HG03571 (cell line): ENCODE results near the gene CDC37.
"Not testable (repeated sequence)": the region's sequence is repeated elsewhere in the genome, so short reads cannot be mapped to it uniquely, and the experiment has no call there.

ENCODE experiments used
- ATAC-seq: cut with Tn5 transposase; IDR thresholded peaks from one replicate; pipeline ENCODE4 v1.9.1; 2021; ENCODE audit not compliant: unreplicated experiment

CDC37 gene

DNA sequence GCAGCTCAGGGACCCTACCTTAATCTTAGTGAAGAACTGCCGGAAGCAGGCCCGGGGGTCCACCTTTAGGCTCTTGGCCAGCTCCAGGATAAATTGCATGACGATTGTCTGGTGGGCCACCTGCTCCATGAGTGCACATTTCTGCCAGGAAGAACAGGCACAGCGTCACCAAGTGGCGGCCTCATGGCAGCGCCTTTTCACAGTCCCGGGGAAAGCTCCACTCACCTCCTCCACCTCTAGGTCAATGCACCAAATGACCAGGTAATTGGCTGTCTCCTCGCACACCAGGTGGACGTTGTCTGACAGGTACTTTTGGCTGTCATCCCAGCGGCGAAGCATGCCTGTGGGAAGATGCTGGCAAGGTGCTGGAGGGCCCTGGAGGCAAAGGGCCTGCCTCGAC is 8.3 kb downstream of the CDC37 start:
- ATAC-seq, result no peak

DNA sequence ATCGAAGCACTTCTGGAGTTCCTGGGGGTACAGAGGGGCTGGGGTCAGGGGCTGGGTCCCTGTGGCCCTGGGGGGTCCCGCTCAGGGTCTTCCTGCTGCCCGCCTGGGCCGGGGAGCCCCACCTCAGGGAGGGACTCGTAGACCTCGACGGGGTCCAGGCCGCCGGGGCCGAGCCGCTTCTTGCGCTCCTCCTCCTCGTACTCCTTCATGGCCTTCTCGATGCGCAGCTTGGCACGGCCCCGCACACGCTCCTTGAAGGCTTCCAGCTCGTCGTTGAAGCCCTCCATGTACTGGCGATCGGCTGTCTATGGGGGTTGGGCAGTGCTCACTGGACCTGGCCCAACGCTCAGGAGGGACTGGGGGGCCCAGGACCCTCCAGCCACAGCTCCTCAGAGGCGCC is 10.2 kb downstream of the CDC37 start:
- ATAC-seq, result no peak

GRCh38 chr19:10392120-10392519 is 11.2 kb downstream of the CDC37 start:
- ATAC-seq, result no peak

GRCh38 chr19:10390652-10391286 is 12.6 kb downstream of the CDC37 start:
- ATAC-seq, result no peak

DNA sequence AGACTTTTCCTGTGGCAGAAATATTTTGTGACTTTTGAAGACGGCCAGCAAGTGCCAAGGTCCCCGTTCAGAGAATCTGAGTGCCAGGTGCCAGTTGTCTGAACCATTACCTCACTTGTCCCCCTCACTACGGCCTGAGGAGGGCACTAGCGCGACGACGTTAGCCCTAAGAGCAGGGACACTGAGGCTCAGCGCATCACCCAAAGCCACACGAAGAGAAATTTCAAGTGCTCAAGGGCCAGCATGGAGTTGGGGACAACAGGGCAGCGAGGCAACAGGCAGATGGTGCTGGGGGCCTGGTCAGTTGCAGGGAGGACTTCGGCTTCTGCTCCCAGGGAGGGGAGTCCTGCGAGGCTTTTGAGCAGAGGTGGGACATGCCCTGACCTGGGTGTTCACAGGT is 13.5 kb downstream of the CDC37 start:
- no peak for ATAC-seq

GRCh38 chr19:10388957-10389356 is 14.4 kb downstream of the CDC37 start:
- ATAC-seq, result no peak

DNA sequence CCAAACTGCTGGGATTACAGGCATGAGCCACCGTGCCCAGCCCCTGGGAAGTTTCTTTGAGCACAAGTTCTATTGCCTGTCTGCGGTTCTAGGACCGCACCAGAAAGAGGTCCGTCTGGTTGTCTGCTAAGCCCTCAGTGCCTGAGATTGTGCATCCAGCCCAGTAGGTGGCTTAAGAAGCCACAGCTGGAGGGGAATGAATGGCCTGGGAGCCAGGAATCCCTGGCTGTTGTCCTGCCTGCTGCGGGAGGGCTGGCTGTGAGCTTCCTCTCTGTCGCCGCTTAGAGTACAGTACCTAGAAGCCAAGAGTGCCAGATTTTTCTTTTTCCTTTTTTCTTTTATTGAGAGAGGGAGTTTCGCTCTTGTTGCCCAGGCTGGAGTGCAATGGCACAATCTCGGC is 18.8 kb downstream of the CDC37 start:
- ATAC-seq, result no peak

DNA sequence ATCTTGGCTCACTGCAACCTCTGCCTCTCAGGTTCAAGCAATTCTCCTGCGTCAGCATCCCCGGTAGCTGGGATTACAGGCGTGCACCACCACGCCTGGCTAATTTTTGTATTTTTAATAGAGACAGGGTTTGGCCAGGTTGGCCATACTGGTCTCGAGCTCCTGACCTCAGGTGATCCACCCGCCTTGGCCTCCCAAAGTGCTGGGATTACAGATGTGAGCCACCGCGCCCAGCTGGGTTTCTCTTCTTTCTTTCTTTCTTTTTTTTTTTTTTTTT is 20.2 kb downstream of the CDC37 start:
- not testable (repeated sequence) for ATAC-seq

- ATAC-seq, result peak; percentile 84
Measured at GRCh38 chr19:10380313-10381102, 22.8 kb downstream of the CDC37 start, which contains the start of gene TYK2. TSS of gene TYK2 (minus strand) at chr19:10380572. CDS start at chr19:10378406, 2,166 bp downstream.

GRCh38 chr19:10379880-10380312 is 23.4 kb downstream of the CDC37 start:
- ATAC-seq, result no peak

GRCh38 chr19:10378124-10378523 is 25.2 kb downstream of the CDC37 start:
- no peak for ATAC-seq

- ATAC-seq, result not testable (repeated sequence)
Measured at GRCh38 chr19:10377140-10377640, 26.2 kb downstream of the CDC37 start.

GRCh38 chr19:10374931-10375330 is 28.4 kb downstream of the CDC37 start:
- ATAC-seq, result no peak

DNA sequence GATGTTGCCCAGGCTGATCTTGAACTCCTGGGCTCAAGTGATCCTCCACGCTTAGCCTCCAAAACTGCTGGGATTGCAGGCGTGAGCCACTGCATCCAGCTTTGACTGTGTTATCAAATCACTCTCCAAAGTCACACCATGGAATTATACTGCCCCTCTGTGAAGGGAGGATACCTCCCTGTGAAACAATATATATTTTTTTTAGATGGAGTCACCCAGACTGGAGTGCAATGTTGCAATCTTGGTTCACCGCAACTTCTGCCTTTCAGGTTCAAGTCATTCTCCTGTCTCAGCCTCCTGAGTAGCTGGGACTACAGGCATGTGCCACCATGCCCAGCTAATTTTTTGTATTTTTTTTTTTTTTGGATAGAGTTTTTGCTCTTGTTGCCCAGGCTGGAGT is 30.7 kb downstream of the CDC37 start:
- no peak for ATAC-seq

DNA sequence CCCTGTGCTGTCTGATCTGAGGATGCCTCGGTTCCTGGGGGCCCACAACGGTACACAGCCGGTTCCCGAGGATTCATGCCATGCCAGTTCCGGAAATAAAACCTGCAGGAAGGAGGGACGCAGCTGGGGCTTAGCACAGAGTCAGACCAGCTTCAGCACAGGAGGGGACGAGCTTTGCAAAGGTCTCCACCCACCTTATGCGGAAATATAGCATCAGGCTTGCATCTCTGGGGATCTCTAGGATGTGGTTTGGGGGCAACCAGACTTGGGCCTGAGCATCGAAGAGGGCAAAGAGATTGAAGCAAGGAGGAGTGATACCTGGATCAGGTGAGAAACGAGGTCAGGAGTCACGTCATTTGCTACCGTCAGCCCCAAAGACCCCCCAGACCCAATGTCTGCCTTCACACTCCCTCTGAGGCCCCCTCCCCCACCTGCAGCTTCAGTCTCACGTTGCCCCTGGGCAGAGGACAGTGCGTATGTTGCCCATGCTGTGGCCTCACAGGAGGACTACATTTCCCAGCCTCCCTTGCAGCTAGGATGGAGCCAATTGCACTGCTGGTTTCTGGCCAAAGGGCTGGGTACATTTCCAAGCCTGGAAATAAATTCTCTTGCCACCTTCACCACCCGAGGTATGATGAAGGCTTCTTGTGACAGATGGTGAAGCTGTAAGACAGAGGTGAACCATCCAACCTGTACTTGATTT is 35.1 kb downstream of the CDC37 start:
- no peak for ATAC-seq

GRCh38 chr19:10366950-10367512 is 36.3 kb downstream of the CDC37 start:
- not testable (repeated sequence) for ATAC-seq

DNA sequence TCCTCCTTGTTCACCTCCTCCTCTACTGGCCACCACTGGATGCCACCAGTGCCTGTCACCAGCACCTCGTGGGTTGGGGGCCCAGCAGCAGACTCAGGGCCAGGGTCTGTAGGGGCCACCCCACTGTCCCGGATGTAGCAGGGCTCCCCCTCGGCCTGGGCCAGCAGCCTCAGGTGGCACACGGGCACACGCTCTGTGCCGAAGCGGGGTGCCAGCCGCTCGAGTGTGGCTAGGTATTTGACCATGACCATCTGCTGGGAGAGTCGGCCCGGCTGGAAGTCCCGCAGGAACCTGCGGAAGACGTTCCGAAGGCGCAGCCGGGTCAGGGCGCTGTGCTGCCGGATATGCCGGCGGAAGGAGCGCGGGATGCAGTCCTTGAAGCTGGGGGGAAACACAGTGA is 37.8 kb downstream of the CDC37 start:
- ATAC-seq, result no peak

GRCh38 chr19:10364644-10365043 is 38.7 kb downstream of the CDC37 start:
- no peak for ATAC-seq

DNA sequence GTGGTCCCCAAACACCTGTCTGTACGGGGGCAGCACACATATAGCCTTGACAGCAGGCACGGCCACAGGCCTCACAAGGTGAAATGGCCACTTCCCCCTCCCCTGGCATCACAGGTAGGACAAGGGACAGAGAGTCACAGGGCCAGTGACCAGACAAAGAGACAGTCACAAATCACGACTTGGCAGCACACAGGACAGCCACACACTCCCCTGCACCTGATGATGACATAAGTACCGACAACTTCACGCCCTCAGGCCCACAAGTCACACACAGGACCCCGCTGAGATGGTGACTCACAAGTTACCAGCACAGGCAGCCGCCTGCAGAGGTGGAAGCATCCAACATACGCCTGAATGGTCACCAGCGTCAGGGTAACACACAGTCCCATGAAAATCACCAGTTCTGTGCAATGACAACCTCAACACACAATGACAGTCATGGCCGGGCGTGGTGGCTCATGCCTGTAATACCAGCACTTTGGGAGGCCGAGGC is 39.5 kb downstream of the CDC37 start:
- ATAC-seq, result no peak

DNA sequence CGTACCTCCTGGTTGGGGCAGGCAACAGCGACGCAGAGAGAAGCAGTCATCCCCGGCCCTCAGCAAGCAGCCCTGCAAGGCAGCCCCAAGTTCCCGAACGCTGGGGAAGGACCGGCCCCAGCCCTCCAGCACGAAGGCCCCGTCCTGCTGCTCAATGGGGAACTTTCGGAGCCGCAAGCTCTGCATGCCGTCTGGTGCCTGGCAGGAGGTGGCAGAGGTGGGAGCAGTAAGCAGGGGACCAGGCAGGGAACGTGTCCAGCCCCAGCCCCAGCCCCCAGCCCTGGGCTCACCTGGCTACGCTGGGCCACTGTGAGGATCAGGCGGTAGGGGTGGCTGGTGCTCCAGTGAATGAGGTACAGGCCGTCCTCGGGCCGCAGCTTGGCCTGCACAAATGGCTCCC is 41.1 kb downstream of the CDC37 start:
- no peak for ATAC-seq

GRCh38 chr19:10361569-10362011 is 41.8 kb downstream of the CDC37 start:
- no peak for ATAC-seq
